Jurkat, Clone E6-1 (cell line): Measurements from ENCODE around the gene CFAP70. TPM values are rescaled to one million over a fixed set of nuclear protein-coding genes. Genes with fewer than 3 reads are reported as not detected.
"Not testable (repeated sequence)": the region's sequence is repeated elsewhere in the genome, so short reads cannot be mapped to it uniquely, and the experiment has no call there.

Experiments used
- DNase-seq: peaks from one replicate; pipeline ENCODE4 v3.0.0-alpha.2; 2011; ENCODE audit warnings: low read depth, low spot score
- H3K4me3 ChIP-seq: 2 replicates; pipeline ENCODE4 v1.5.1; 2011; ENCODE audit warnings: mild to moderate bottlenecking, low read length, control low read depth, moderate library complexity
- polyA plus RNA-seq: library from polyadenylated mRNA; unstranded; fragments of >200 nt; gene quantifications from one replicate; pipeline ENCODE4 v1.2.1, GENCODE V29; 2012; ENCODE audit warnings: missing spikeins; ENCODE audit not compliant: insufficient read length, insufficient read depth

The CFAP70 gene
- polyA plus RNA-seq = 3.0 TPM

DNA sequence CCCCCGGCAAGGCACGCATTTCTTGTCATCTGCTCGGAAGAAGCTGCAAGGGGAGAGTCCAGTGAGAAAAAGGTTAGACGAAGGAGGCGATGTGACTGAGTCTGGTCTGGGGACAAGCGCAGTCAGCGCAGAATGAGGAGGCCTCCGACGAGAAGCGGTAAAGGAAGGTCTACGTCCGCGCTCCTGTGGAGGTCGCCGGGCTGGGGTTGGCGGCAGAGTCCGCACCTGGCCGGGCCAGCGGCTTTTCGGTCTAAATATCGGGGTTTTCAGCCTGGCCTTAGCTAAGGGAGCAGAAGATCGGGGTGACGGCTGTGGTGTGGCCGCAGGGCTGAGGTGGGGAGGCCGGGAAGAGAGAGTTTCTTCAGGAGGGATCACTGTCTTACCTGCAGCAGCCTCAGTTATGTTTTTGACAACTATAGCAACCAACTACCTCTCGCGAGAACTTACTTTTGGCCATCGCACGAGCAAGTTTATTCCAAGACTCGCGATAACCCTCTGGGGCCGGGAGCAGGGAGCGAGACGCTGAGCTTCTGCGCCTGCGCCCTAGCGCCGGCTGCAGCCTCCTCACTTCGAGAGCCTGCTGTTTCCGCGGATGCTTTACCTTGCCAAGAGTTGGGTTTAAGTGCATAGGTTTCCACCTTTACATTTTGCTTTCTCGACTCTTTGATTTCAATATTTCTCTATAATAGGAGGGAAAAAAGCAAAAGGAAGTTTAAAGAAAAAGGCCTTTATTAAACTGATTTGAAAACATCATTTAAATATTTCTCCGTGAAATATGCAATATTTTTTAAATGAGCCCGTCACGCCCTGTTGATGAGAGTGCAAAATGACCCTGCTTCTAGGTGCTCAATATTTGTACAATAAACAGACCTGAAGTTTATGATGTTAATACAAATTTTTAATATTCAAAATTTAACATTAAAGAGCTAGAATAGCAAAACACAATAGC is at the start of gene CFAP70:
CFAP70 (minus strand) TSS at position 534 of the 949 bp plus-strand sequence. CDS start 4,068 bp downstream, outside the sequence.
- DNase-seq = no peak
- no peak within 1 kb of the TSS for H3K4me3 ChIP-seq

GRCh38 chr10:73408061-73408460 is 49.4 kb upstream of the CFAP70 start:
- no peak for DNase-seq
- H3K4me3 ChIP-seq = no peak overlapping the region

- no peak for DNase-seq
- no peak overlapping the region for H3K4me3 ChIP-seq
These were observed 48.8 kb upstream of the CFAP70 start for GRCh38 chr10:73407495-73407894.

DNA sequence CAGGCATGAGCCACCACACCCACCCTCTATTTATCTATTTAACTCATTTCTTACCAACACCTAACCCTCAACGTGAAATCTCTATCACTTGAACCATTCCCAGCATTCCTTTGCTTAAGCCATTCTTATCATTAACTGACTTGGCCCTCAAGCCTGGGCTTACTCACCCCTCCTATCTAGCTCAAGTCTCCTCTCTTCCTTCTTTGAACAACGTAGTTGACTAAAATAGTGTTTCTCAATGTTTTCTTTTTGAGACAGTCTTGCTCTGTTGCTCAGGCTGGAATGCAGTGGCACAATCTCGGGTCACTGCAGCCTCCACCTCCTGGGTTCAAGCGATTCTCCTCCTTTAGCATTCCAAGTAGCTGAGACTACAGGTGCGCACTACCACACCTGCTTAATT is 48.2 kb upstream of the CFAP70 start:
- no peak overlapping the region for H3K4me3 ChIP-seq
- no peak for DNase-seq

GRCh38 chr10:73405556-73405955 is 46.9 kb upstream of the CFAP70 start:
- DNase-seq = no peak
- no peak overlapping the region for H3K4me3 ChIP-seq

DNA sequence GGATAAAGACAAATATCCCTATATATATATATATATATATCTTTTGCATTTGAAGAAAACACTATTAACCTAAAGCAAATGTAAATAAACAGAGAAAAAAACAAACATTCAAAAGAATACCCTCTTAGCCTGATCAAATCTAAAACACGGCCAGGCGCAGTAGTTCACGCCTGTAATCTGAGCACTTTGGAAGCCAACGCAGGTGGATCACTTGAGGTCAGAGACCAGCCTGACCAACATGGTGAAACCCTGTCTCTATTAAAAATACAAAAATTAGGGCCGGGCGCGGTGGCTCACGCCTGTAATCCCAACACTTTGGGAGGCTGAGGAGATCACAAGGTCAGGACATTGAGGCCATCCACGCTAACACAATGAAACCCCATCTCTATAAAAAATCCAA is 46.0 kb upstream of the CFAP70 start:
- no peak overlapping the region for H3K4me3 ChIP-seq
- no peak for DNase-seq

DNA sequence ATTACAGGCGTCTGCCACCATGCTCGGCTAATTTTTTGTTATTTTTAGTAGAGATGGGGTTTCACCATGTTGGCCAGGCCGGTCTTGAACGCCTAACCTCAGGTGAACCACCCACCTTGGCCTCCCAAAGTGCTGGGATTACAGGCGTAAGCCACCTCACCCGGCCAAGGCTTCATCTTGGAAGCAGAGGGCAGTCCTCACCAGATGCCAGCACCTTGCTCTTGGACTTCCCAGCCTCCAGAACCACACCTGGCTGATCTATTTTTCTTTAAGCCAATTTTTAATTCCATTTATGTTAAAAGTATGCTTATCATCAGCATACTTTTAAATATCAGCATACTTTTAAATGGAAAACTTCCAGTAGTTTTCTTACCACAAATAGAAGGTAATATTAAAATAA is 43.0 kb upstream of the CFAP70 start:
- DNase-seq = no peak
- H3K4me3 ChIP-seq = no peak overlapping the region

GRCh38 chr10:73399063-73399462 is 40.4 kb upstream of the CFAP70 start:
- no peak overlapping the region for H3K4me3 ChIP-seq
- no peak for DNase-seq

DNA sequence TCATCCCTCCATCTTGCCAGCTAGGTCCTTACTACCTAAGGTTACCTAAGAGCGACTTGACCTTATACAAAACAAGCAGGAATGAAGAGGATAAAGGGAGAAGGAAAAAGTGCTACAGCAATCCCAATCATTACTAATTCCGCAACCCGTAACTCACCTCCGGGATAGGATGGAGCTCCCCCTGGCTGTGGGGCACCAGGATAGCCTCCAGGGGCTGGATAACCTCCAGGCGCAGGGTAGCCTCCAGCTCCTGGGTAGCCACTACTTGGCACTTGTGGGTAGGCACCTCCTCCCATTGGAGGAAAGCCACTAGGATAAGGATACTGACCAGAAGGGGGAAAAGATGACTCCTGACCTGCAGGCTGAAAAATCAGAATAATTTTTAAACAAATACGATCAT is 39.4 kb upstream of the CFAP70 start:
- no peak overlapping the region for H3K4me3 ChIP-seq
- DNase-seq = no peak

GRCh38 chr10:73394325-73394724 is 35.7 kb upstream of the CFAP70 start:
- DNase-seq, H3K4me3 ChIP-seq: not testable (repeated sequence)

DNA sequence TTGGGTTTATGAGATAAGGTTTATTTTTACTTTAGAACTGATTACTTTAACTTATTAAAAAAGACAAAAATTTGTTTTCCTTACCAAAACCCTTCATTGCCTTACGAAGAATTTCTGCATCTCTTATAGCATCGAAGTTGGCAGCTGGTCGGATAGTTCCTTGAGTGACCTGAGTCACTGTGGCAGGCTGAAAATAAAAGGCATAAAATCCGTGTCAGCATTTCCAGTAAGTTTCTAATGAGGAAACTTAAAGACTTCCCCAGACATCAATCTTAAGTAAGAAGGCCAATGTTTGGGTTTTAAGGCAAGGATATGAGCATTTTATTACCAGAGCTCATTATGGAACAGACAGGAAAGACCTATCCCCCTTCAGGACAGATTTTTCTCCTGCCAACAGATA is 29.6 kb upstream of the CFAP70 start:
- no peak for DNase-seq
- no peak overlapping the region for H3K4me3 ChIP-seq

- DNase-seq = no peak
- H3K4me3 ChIP-seq = no peak overlapping the region
These were observed 27.9 kb upstream of the CFAP70 start for GRCh38 chr10:73386583-73386982.

- DNase-seq = no peak
- no peak overlapping the region for H3K4me3 ChIP-seq
These were observed 20.5 kb upstream of the CFAP70 start for GRCh38 chr10:73379064-73379748.

GRCh38 chr10:73376679-73377078 is 18.0 kb upstream of the CFAP70 start:
- H3K4me3 ChIP-seq = no peak overlapping the region
- no peak for DNase-seq

DNA sequence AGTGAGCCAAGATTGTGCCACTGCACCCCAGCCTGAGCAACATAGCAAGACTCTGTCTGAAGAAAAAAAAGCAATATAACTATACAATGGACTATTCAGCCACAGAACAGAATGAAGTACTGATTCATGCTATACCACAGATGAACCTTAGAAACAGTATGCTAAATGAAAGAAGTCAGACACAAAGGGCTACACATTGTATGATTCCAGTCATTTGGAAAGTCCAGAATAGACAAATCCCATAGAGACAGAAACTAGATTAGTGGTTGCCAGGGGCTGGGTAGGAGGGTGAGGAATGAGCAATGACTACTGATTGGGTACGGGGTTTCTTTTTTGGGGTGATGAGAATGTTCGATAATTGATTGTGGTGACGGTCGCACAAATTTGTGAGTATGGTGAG is 9.6 kb upstream of the CFAP70 start:
- no peak overlapping the region for H3K4me3 ChIP-seq
- DNase-seq = no peak

- no peak for DNase-seq
- no peak overlapping the region for H3K4me3 ChIP-seq
These were observed 8.0 kb upstream of the CFAP70 start for GRCh38 chr10:73366381-73367298.

DNA sequence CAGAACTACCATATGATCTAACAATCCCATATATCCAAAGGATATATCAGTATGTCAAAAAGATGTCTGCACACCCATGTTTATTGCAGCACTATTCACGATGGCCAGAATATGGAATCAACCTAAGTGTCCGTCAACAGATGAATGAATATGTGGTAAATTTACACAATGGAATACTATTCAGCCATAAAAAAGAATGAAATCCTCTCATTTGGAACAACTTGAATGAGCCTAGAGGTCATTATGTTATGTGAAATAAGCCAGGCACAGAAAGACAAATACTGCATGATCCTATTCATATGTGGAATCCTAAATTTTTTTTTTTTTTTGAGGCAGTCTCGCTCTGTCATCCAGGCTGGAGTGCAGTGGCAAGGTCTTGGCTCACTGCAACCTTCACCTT is 6.3 kb upstream of the CFAP70 start:
- no peak overlapping the region for H3K4me3 ChIP-seq
- no peak for DNase-seq

GRCh38 chr10:73359492-73359891 is 828 bp upstream of the CFAP70 start:
- no peak for DNase-seq
- H3K4me3 ChIP-seq = no peak overlapping the region

DNA sequence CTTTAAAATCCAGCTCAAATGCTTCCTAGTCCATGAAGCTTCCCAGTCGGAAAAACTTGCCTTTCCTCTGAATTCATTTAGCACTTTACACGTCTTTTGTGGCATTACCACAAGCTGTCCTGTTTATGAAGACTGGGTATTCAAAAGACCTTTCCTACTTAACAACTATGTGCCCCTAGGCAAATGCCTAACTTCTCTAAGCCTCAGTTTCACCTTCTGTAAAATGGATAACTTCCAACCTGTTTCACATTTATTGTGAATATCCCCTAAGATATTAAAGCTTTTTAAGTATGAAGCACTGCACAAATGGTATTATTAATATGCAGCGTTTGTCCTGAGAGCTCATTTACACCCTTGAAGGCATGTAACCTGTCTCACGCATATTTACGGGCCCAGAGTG is 843 bp downstream of the CFAP70 start:
- H3K4me3 ChIP-seq = no peak overlapping the region
- no peak for DNase-seq
